GM12891 (cell line): ENCODE data around the gene LINGO4.

Experiments
- PAX5 ChIP-seq: IDR thresholded peaks from 2 replicates; pipeline ENCODE4 v1.6.1; 2011; ENCODE audit warnings: low read length, moderate library complexity, mild to moderate bottlenecking; ENCODE audit not compliant: insufficient read depth, severe bottlenecking
- POLR2A ChIP-seq: IDR thresholded peaks from 2 replicates; pipeline ENCODE4 v1.6.1; 2011; ENCODE audit warnings: low read depth, low read length, control low read depth
- POLR2AphosphoS5 ChIP-seq: IDR thresholded peaks from 2 replicates; pipeline ENCODE4 v1.6.1; 2011; ENCODE audit warnings: low read depth, low read length, control low read depth
- POU2F2 ChIP-seq: IDR thresholded peaks from 2 replicates; pipeline ENCODE4 v1.6.1; 2011; ENCODE audit warnings: low read depth, mild to moderate bottlenecking, control low read depth, low read length, moderate library complexity
- SPI1 ChIP-seq: IDR thresholded peaks from 2 replicates; pipeline ENCODE4 v1.6.1; 2011; ENCODE audit warnings: low read depth, low read length, control low read depth
- TAF1 ChIP-seq: IDR thresholded peaks from 2 replicates; pipeline ENCODE4 v1.6.1; 2011; ENCODE audit warnings: low read depth, low read length, control low read depth

GRCh38 chr1:151776665-151777062, 28.6 kb downstream of the LINGO4 start:
- TF ChIP-seq POLR2A, result no peak
- TF ChIP-seq POLR2AphosphoS5, result no peak
- TF ChIP-seq POU2F2, result no peak
- no peak for TF ChIP-seq TAF1
- no peak for TF ChIP-seq SPI1
- TF ChIP-seq PAX5, result no peak
